ENCODE measurements around the gene PDE4C. TPM values are rescaled to one million over a fixed set of nuclear protein-coding genes. Genes with fewer than 3 reads are reported as not detected.

Gene PDE4C
- 0.85 TPM for total RNA-seq (ENCODE audit: unreplicated experiment)
- long read RNA-seq, result 0 reads

- peaks cover 7% of the 10 kb centered on the region for H3K4me1 Mint-ChIP-seq (ENCODE audit: unreplicated experiment)
- no peak for TF ChIP-seq CTCF (IDR thresholded peaks at IDR 0.05; ENCODE audit: unreplicated experiment)
- H3K4me3 Mint-ChIP-seq (ENCODE audit: unreplicated experiment), result peak within 1 kb of the TSS; percentile 47
Measured at GRCh38 chr19:18225702-18226468, at the start of gene PDE4C. Gene PDE4C, minus strand, starts transcription at chr19:18226438. Its CDS starts 23 bp downstream, at chr19:18226415.

GRCh38 chr19:18274781-18275356 lies 48.6 kb upstream of the PDE4C start:
- TF ChIP-seq CTCF (IDR thresholded peaks at IDR 0.05; ENCODE audit: unreplicated experiment), result no peak
- no peak overlapping the region for H3K27ac Mint-ChIP-seq (ENCODE audit: unreplicated experiment)
- H3K27me3 Mint-ChIP-seq (ENCODE audit: unreplicated experiment), result peaks cover 33% of the 10 kb centered on the region
- no peak overlapping the region for H3K4me3 Mint-ChIP-seq (ENCODE audit: unreplicated experiment)
- DNase-seq (ENCODE audit: low spot score), result no peak
- H3K9me3 Mint-ChIP-seq (ENCODE audit: unreplicated experiment), result no peaks in the 10 kb centered on the region
- peaks cover 13% of the 10 kb centered on the region for H3K4me1 Mint-ChIP-seq (ENCODE audit: unreplicated experiment)
- peaks cover 13% of the 10 kb centered on the region for H3K36me3 Mint-ChIP-seq (ENCODE audit: low read depth, unreplicated experiment)

More at GRCh38 chr19:18225702-18226468, at the start of gene PDE4C:
- Mint-ChIP-seq H3K27ac (ENCODE audit: unreplicated experiment) (no peak within 1 kb of the TSS), H3K36me3 (ENCODE audit: low read depth, unreplicated experiment) (no peaks in the 10 kb centered on the region), H3K27me3 (ENCODE audit: unreplicated experiment) (peaks cover 13% of the 10 kb centered on the region), H3K9me3 (ENCODE audit: unreplicated experiment) (no peaks in the 10 kb centered on the region)
- DNase-seq (ENCODE audit: low spot score), result peak; percentile 16

GRCh38 chr19:18274219-18274780 lies 48.1 kb upstream of the PDE4C start, which contains the start of gene IQCN:
Gene IQCN, minus strand, starts transcription at chr19:18274452. Its CDS starts 4,974 bp downstream, at chr19:18269478.
- Mint-ChIP-seq H3K9me3 (ENCODE audit: unreplicated experiment) (no peaks in the 10 kb centered on the region), H3K4me1 (ENCODE audit: unreplicated experiment) (peaks cover 8% of the 10 kb centered on the region), H3K4me3 (ENCODE audit: unreplicated experiment) (no peak within 1 kb of the TSS), H3K27me3 (ENCODE audit: unreplicated experiment) (peaks cover 27% of the 10 kb centered on the region), H3K27ac (ENCODE audit: unreplicated experiment) (peak within 1 kb of the TSS; percentile 36), H3K36me3 (ENCODE audit: low read depth, unreplicated experiment) (peaks cover 7% of the 10 kb centered on the region)
- no peak for DNase-seq (ENCODE audit: low spot score)
- TF ChIP-seq CTCF (IDR thresholded peaks at IDR 0.05; ENCODE audit: unreplicated experiment), result no peak

GRCh38 chr19:18273561-18274218 lies 47.5 kb upstream of the PDE4C start:
- Mint-ChIP-seq H3K9me3 (ENCODE audit: unreplicated experiment) (no peaks in the 10 kb centered on the region), H3K36me3 (ENCODE audit: low read depth, unreplicated experiment) (peaks cover 1% of the 10 kb centered on the region), H3K27me3 (ENCODE audit: unreplicated experiment) (peaks cover 21% of the 10 kb centered on the region), H3K4me3 (ENCODE audit: unreplicated experiment) (no peak overlapping the region), H3K4me1 (ENCODE audit: unreplicated experiment) (peaks cover 2% of the 10 kb centered on the region), H3K27ac (ENCODE audit: unreplicated experiment) (peak overlapping the region; percentile 36)
- no peak for TF ChIP-seq CTCF (IDR thresholded peaks at IDR 0.05; ENCODE audit: unreplicated experiment)
- DNase-seq (ENCODE audit: low spot score), result no peak
